Activated CD8-positive, alpha-beta T cell treated with anti-CD3 and anti-CD28 coated beads for 36 hours (primary cell): ENCODE measurements around the gene AREL1. TPM values are rescaled to one million over a fixed set of nuclear protein-coding genes. Genes with fewer than 3 reads are reported as not detected.

Source experiments
- ATAC-seq: fragments of 200-7000 bp; cut with Tn5 transposase; one replicate; pipeline ENCODE4 v1.10.0; 2021; ENCODE audit warnings: mild to moderate bottlenecking, moderate library complexity
- CTCF ChIA-PET: fragments of 350-600 bp; sonication (Branson Sonifier 250); formaldehyde crosslinking; loops from one replicate; lab custom pipeline; 2021; ENCODE audit warnings: antibody characterized with exemption; lab: Charles Lee
- POLR2A ChIA-PET: fragments of 350-600 bp; sonication (Branson Sonifier 250); formaldehyde crosslinking; loops from one replicate; lab custom pipeline; 2021; ENCODE audit warnings: antibody characterized with exemption; lab: Charles Lee
- DNase-seq: peaks from one replicate; pipeline ENCODE4 v3.0.0-alpha.2; 2020
- H3K27ac Mint-ChIP-seq: one replicate; pipeline ENCODE4 v1.8.0; 2021; ENCODE audit warnings: mild to moderate bottlenecking, mixed read lengths
- H3K27me3 Mint-ChIP-seq: one replicate; pipeline ENCODE4 v1.8.0; 2021; ENCODE audit warnings: mixed read lengths
- H3K36me3 Mint-ChIP-seq: one replicate; pipeline ENCODE4 v1.8.0; 2021; ENCODE audit warnings: low read depth, mixed read lengths
- H3K4me1 Mint-ChIP-seq: one replicate; pipeline ENCODE4 v1.8.0; 2021; ENCODE audit warnings: low read depth, mixed read lengths
- H3K4me3 Mint-ChIP-seq: one replicate; pipeline ENCODE4 v1.8.0; 2021; ENCODE audit warnings: mild to moderate bottlenecking, moderate library complexity, mixed read lengths
- H3K9me3 Mint-ChIP-seq: one replicate; pipeline ENCODE4 v1.8.0; 2021; ENCODE audit warnings: mixed read lengths
- intact Hi-C: fragments of 100-400 bp; cut with micrococcal nuclease; formaldehyde crosslinking; loops from one replicate; pipeline ENCODE4 v1.10.0; 2022
- total RNA-seq, 2 experiments: library from RNA; stranded (reverse); gene quantifications; one replicate each; pipeline ENCODE4 v1.2.3, GENCODE V29; 2021
- TF ChIP-seq, protein P1 (sequence below): fragments of 200-600 bp; IDR thresholded peaks from one replicate; pipeline ENCODE4 v1.8.0; 2022; ENCODE audit warnings: antibody characterized with exemption, mild to moderate bottlenecking

AREL1 gene
- total RNA-seq, 2 experiments from 2014 or later: 26.4 to 28.2 TPM

DNA sequence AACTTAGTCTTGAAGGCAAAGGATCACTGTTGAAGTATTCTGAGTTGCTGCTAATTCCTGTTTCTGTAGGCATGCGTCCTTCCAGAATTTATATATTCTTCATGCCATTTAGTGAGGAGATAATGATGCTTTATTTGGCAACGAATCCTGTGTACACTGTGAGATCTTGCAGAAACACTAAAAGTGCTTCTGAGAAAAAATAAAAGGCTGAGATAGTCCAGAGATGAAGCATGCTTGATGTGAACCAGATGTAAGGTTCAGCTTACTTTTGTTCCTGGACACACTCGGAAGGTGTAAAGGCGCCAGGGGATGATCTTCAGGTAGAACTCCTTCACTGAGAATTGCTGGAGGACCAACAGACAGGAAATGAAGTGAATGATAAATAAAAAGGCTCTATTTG is 39.1 kb downstream of the AREL1 start:
- ChIA-PET POLR2A (no interaction called here), CTCF (no interaction called here)
- ATAC-seq (no peak), DNase-seq (no peak)
- Mint-ChIP-seq H3K27ac (no peak overlapping the region), H3K4me1 (no peaks in the 10 kb centered on the region), H3K9me3 (no peaks in the 10 kb centered on the region), H3K36me3 (peaks cover 38% of the 10 kb centered on the region), H3K27me3 (no peaks in the 10 kb centered on the region), H3K4me3 (no peak overlapping the region)
- intact Hi-C loops: no loop called here
- TF ChIP-seq, protein P1, sequence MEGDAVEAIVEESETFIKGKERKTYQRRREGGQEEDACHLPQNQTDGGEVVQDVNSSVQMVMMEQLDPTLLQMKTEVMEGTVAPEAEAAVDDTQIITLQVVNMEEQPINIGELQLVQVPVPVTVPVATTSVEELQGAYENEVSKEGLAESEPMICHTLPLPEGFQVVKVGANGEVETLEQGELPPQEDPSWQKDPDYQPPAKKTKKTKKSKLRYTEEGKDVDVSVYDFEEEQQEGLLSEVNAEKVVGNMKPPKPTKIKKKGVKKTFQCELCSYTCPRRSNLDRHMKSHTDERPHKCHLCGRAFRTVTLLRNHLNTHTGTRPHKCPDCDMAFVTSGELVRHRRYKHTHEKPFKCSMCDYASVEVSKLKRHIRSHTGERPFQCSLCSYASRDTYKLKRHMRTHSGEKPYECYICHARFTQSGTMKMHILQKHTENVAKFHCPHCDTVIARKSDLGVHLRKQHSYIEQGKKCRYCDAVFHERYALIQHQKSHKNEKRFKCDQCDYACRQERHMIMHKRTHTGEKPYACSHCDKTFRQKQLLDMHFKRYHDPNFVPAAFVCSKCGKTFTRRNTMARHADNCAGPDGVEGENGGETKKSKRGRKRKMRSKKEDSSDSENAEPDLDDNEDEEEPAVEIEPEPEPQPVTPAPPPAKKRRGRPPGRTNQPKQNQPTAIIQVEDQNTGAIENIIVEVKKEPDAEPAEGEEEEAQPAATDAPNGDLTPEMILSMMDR: no peak

GRCh38 chr14:74671789-74672188 is 41.1 kb downstream of the AREL1 start:
- Mint-ChIP-seq H3K27ac (no peak overlapping the region), H3K4me1 (peaks cover 7% of the 10 kb centered on the region), H3K36me3 (peaks cover 48% of the 10 kb centered on the region), H3K27me3 (no peaks in the 10 kb centered on the region), H3K4me3 (no peak overlapping the region), H3K9me3 (no peaks in the 10 kb centered on the region)
- DNase-seq (no peak), ATAC-seq (no peak)
- TF ChIP-seq, protein P1: no peak
- CTCF ChIA-PET: interaction anchor here (2.7 kb wide), 1 partner anchor 63 kb away, joined by 8 read pairs; no protein-coding TSS in a partner anchor
- intact Hi-C loops: no loop called here
- POLR2A ChIA-PET: no interaction called here

DNA sequence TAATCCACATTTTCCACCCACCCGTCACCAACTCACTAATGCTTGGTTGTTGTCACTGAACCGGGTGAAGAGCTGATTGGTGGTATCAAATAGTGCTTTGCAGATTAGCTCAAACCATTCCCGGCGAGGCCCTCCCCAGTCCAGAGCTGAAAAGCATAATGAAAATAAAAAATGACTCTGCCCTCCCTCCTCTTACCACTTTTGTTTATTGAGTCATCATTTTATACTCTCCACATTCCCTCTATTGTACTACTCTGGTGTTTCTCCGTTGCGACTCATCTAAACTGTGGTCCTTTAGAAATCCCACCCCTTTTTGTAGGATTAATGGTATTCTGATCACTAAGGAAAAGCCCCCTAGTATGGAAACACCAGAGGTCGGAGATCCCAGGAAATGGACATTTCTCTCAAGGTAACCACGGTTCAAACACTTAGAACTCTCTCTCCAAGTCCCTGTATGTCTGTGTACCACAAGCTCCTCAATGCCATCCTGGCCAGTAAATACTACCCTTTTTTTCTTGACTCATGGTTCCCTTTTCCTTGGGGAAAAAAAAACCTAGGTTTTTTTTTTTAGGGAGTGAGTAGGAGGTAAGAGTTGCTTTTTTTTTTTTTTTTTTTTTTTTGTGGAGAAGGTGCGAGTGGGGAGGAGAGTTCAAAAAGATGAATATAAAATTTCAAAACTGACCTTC is 42.0 kb downstream of the AREL1 start:
- Mint-ChIP-seq H3K4me1 (peaks cover 7% of the 10 kb centered on the region), H3K4me3 (no peak overlapping the region), H3K27me3 (no peaks in the 10 kb centered on the region), H3K27ac (no peak overlapping the region), H3K36me3 (peaks cover 44% of the 10 kb centered on the region), H3K9me3 (no peaks in the 10 kb centered on the region)
- CTCF ChIA-PET: interaction anchor here (2.7 kb wide), 1 partner anchor 62 kb away, joined by 8 read pairs; no protein-coding TSS in a partner anchor
- TF ChIP-seq, protein P1: no peak
- intact Hi-C loops: no loop called here
- ATAC-seq (no peak), DNase-seq (no peak)
- POLR2A ChIA-PET: no interaction called here

DNA sequence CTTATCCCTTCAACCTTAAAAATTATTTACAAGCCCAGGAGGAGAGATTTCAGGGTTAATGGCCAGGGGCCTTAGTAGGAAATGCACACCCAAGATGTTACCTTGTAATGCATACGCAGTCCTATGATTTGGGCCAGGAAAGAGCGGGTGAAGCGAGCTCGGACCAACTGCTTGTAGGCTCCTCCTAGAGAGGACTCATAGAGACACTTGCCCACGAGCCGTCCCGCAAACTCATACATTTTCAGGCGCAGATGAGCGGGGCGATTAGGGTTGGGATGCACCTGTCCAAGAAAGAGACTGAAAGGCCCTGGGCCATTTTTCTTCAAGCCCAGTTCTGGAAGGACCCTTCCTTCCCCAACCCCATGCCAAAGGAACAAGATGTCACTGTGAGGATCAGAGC is 43.0 kb downstream of the AREL1 start:
- ChIA-PET CTCF (interaction anchor here (2.7 kb wide), 1 partner anchor 61 kb away, joined by 8 read pairs; no protein-coding TSS in a partner anchor), POLR2A (no interaction called here)
- intact Hi-C loops: no loop called here
- TF ChIP-seq, protein P1: no peak
- Mint-ChIP-seq H3K4me3 (no peak overlapping the region), H3K27ac (no peak overlapping the region), H3K27me3 (no peaks in the 10 kb centered on the region), H3K36me3 (peaks cover 37% of the 10 kb centered on the region), H3K9me3 (no peaks in the 10 kb centered on the region), H3K4me1 (peaks cover 7% of the 10 kb centered on the region)
- ATAC-seq (no peak), DNase-seq (no peak)

DNA sequence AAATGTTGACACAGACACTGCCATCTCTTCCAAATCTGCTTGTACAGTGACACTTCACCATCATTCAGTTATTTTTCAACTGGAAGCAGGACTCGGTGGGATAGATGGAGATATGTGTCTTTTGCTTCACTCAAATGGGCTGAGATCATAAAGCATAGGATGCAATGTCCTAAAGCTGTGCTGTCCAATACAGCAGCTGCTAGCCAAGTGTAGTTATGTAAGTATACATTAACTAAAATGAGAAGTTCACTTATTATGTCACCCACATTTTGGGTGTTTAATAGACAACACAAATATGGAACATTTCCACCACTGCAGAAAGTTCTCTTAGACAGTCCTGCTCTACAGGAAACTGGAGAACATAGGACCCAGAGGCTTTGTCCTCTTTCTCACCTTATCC is 43.6 kb downstream of the AREL1 start:
- H3K4me1 Mint-ChIP-seq: peaks cover 7% of the 10 kb centered on the region
- ChIA-PET CTCF (no interaction called here), POLR2A (no interaction called here)
- ATAC-seq: no peak
- no peak for DNase-seq
- H3K27me3 Mint-ChIP-seq: no peaks in the 10 kb centered on the region
- H3K9me3 Mint-ChIP-seq: no peaks in the 10 kb centered on the region
- no peak overlapping the region for H3K27ac Mint-ChIP-seq
- intact Hi-C loops: no loop called here
- no peak overlapping the region for H3K4me3 Mint-ChIP-seq
- TF ChIP-seq, protein P1: no peak
- peaks cover 39% of the 10 kb centered on the region for H3K36me3 Mint-ChIP-seq
